NB4 (cell line): ENCODE measurements around the gene TMPRSS9.

Experiments used
- CTCF ChIP-seq: IDR thresholded peaks from one replicate; pipeline ENCODE4 v1.5.1; 2012; ENCODE audit warnings: low read depth, low read length
- MAX ChIP-seq: IDR thresholded peaks from 2 replicates; pipeline ENCODE4 v1.6.1; 2011; ENCODE audit warnings: low read depth, low read length

GRCh38 chr19:2423915-2424685 lies 64.0 kb downstream of the TMPRSS9 start:
- TF ChIP-seq CTCF (no peak), MAX (no peak)
